DOHH2 (cell line): Measurements from ENCODE around the gene LBH.

ENCODE experiments used
- H3F3A ChIP-seq: fragments of 200-600 bp; sonication (generic), shearing (Covaris generic); 2 replicates; pipeline ENCODE4 v1.6.0; 2016; ENCODE audit warnings: antibody characterized with exemption, mild to moderate bottlenecking; ENCODE audit not compliant: control insufficient read depth, insufficient read depth
- H3K27ac ChIP-seq: fragments of 200-600 bp; sonication (generic); 2 replicates; pipeline ENCODE4 v1.5.1; 2014; ENCODE audit warnings: low read depth, mild to moderate bottlenecking, low read length, moderate library complexity
- H3K27me3 ChIP-seq: fragments of 200-600 bp; sonication (generic); 2 replicates; pipeline ENCODE4 v1.6.1; 2014; ENCODE audit warnings: mild to moderate bottlenecking, low read length, mixed read lengths; ENCODE audit not compliant: control insufficient read depth
- H3K36me3 ChIP-seq: fragments of 200-600 bp; sonication (generic); 2 replicates; pipeline ENCODE4 v1.6.1; 2014; ENCODE audit warnings: mild to moderate bottlenecking, low read length, moderate library complexity, mixed read lengths; ENCODE audit not compliant: control insufficient read depth
- H3K4me1 ChIP-seq: fragments of 200-600 bp; sonication (generic); 2 replicates; pipeline ENCODE4 v1.6.1; 2014; ENCODE audit warnings: mild to moderate bottlenecking, low read length, mixed read lengths; ENCODE audit not compliant: control insufficient read depth
- H3K4me2 ChIP-seq: fragments of 200-600 bp; sonication (generic); 2 replicates; pipeline ENCODE4 v1.6.0; 2014; ENCODE audit warnings: mild to moderate bottlenecking, low read length, moderate library complexity
- H3K4me3 ChIP-seq: fragments of 200-600 bp; sonication (generic); 2 replicates; pipeline ENCODE4 v1.5.1; 2014; ENCODE audit warnings: mild to moderate bottlenecking, low read length, mixed read lengths
- H3K79me2 ChIP-seq: fragments of 200-600 bp; sonication (generic); 2 replicates; pipeline ENCODE4 v1.6.1; 2014; ENCODE audit warnings: mild to moderate bottlenecking, low read length, mixed read lengths; ENCODE audit not compliant: control insufficient read depth
- H3K9me2 ChIP-seq: fragments of 200-600 bp; sonication (generic); replicated peaks from 2 replicates; pipeline ENCODE4 v1.6.1; 2014; ENCODE audit warnings: mild to moderate bottlenecking, low read length, mixed read lengths; ENCODE audit not compliant: control insufficient read depth
- H3K9me3 ChIP-seq: fragments of 200-600 bp; sonication (generic); 2 replicates; pipeline ENCODE4 v1.6.1; 2014; ENCODE audit warnings: antibody characterized with exemption, low read length, mixed read lengths; ENCODE audit not compliant: control insufficient read depth, insufficient read depth
- H4K20me1 ChIP-seq: fragments of 200-600 bp; sonication (generic); 2 replicates; pipeline ENCODE4 v1.6.0; 2014; ENCODE audit warnings: low read depth, mild to moderate bottlenecking, antibody characterized with exemption, low read length, moderate library complexity; ENCODE audit not compliant: control insufficient read depth, insufficient read depth
- EZH2phosphoT487 ChIP-seq: fragments of 200-600 bp; sonication (generic); IDR thresholded peaks from 2 replicates; pipeline ENCODE4 v1.6.1; 2017; ENCODE audit warnings: borderline replicate concordance, mild to moderate bottlenecking, antibody characterized with exemption, low read length, moderate library complexity, mixed read lengths
- TF ChIP-seq, protein P1 (sequence below): fragments of 200-600 bp; sonication (generic); IDR thresholded peaks from one replicate; pipeline ENCODE4 v1.5.1; 2014; ENCODE audit warnings: antibody characterized with exemption, mild to moderate bottlenecking, low read depth, low read length; ENCODE audit not compliant: poor library complexity, severe bottlenecking

LBH gene

DNA sequence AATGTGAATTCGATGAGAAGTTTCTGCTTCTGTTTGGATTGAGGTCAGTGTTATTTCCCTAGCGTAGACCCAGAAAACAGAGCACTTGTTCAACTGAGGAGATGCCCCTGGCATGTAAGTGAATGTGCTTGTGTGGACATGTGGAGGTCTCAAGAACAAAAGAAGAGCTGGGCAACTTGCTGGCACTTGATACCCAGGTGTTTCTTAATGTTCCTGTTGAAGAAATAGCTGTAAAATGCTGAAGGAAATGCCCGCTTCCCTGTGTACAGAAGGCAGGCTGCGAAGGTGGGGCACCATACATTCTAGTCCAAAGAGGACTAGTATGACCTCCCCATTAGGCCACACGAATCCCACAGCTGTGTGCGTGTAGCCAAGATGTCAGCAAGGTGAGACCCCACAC, 9.8 kb upstream of the LBH start:
- TF ChIP-seq, protein P1, sequence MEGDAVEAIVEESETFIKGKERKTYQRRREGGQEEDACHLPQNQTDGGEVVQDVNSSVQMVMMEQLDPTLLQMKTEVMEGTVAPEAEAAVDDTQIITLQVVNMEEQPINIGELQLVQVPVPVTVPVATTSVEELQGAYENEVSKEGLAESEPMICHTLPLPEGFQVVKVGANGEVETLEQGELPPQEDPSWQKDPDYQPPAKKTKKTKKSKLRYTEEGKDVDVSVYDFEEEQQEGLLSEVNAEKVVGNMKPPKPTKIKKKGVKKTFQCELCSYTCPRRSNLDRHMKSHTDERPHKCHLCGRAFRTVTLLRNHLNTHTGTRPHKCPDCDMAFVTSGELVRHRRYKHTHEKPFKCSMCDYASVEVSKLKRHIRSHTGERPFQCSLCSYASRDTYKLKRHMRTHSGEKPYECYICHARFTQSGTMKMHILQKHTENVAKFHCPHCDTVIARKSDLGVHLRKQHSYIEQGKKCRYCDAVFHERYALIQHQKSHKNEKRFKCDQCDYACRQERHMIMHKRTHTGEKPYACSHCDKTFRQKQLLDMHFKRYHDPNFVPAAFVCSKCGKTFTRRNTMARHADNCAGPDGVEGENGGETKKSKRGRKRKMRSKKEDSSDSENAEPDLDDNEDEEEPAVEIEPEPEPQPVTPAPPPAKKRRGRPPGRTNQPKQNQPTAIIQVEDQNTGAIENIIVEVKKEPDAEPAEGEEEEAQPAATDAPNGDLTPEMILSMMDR, result no peak
- no peak for TF ChIP-seq EZH2phosphoT487
- no peak overlapping the region for H3K27ac ChIP-seq
- no peak overlapping the region for H3K4me3 ChIP-seq
- H3K4me1 ChIP-seq, result peaks cover 47% of the 10 kb centered on the region
- H4K20me1 ChIP-seq, result no peaks in the 10 kb centered on the region
- H3K27me3 ChIP-seq, result no peaks in the 10 kb centered on the region
- H3K36me3 ChIP-seq, result no peaks in the 10 kb centered on the region
- H3K4me2 ChIP-seq, result no peak overlapping the region
- H3K9me3 ChIP-seq, result no peaks in the 10 kb centered on the region
- H3K79me2 ChIP-seq, result no peaks in the 10 kb centered on the region
- H3K9me2 ChIP-seq, result no peaks in the 10 kb centered on the region
- H3F3A ChIP-seq, result peaks cover 4% of the 10 kb centered on the region; the same call in 1 of the 2 replicates

DNA sequence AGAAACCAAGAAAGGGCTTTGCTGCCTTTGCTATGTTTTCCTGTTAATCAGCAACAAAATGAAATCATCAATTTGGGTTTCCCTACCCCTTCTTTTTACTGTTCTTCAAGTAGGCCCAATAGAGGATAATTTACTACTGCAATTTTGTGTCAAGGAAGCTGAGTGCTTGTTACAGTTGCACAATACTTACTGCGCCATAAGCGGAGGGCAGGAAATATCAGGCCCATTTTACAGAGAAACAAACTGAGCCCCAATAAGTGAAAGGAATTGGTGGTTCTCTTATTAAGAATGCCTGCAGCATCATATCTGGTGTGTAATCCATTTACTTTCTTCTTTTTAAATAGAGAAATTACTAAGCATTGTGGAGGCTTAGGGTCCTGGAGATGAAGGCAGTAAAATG, 9.3 kb upstream of the LBH start:
- Histone ChIP-seq H3K79me2 (no peaks in the 10 kb centered on the region), H3K4me2 (no peak overlapping the region), H3K27ac (no peak overlapping the region), H4K20me1 (no peaks in the 10 kb centered on the region), H3F3A (peaks cover 4% of the 10 kb centered on the region; the same call in 1 of the 2 replicates), H3K4me3 (no peak overlapping the region), H3K4me1 (peaks cover 47% of the 10 kb centered on the region), H3K9me2 (no peaks in the 10 kb centered on the region), H3K9me3 (no peaks in the 10 kb centered on the region), H3K36me3 (no peaks in the 10 kb centered on the region), H3K27me3 (no peaks in the 10 kb centered on the region)
- TF ChIP-seq EZH2phosphoT487, result no peak
- TF ChIP-seq, protein P1, result no peak

DNA sequence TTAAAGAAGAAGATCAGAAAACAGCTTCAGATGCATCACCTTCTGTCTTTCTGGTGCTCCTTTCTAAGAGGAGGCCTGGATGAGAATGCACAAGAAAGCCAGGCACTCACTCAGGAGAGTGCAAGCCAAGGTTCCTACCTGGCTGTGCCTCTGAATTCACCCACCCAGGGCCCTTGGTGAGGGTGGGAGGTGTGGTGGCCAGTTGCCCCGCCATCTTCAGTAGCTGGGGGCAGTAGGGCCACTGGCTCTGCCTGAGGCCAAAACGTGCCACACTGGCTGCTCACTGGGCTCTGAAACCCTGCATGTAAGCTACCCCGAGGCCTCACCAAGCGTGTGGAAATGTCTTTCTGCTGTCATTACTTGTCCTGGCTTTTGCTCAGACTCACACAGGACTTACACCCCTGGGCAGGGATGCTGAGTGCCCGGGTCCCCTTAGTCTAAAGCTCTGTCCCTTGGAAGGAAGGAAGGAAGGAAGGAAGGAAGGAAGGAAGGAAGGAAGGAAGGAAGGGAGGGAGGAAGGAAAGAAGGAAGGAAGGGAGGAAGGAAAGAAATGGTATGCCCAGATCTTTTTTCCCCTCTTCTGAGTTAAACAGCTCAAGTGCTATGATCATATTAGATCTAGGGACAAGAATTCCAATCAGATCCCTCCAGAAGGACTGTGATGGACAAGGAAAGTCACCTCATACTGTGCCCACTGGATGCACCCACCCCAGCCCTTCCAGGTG, 8.5 kb upstream of the LBH start:
- peak overlapping the region; percentile 93 for H3K4me2 ChIP-seq
- no peaks in the 10 kb centered on the region for H3K27me3 ChIP-seq

More for the DNA sequence above, 8.5 kb upstream of the LBH start:
- no peaks in the 10 kb centered on the region for H3K36me3 ChIP-seq
- no peaks in the 10 kb centered on the region for H3K9me3 ChIP-seq
- no peak for TF ChIP-seq EZH2phosphoT487
- TF ChIP-seq, protein P1, result no peak
- H4K20me1 ChIP-seq, result no peaks in the 10 kb centered on the region
- peak overlapping the region; percentile 20; the same call in 1 of the 2 replicates for H3K27ac ChIP-seq
- H3K9me2 ChIP-seq, result no peaks in the 10 kb centered on the region
- peaks cover 4% of the 10 kb centered on the region; the same call in 1 of the 2 replicates for H3F3A ChIP-seq
- H3K4me1 ChIP-seq, result peaks cover 41% of the 10 kb centered on the region
- 0 out of 2 replicates have a peak overlapping the region, but pooled peaks have one; percentile 38 for H3K4me3 ChIP-seq
- no peaks in the 10 kb centered on the region for H3K79me2 ChIP-seq
